GM12864 (cell line): ENCODE data around the gene PPP1CB.

Experiments
- DNase-seq: peaks from one replicate; pipeline ENCODE4 v3.0.0-alpha.2; 2011; ENCODE audit warnings: low read depth
- H3K4me3 ChIP-seq: 2 replicates; pipeline ENCODE4 v1.5.1; 2011; ENCODE audit warnings: mild to moderate bottlenecking, low read depth, low read length, control low read depth
- TF ChIP-seq, protein P1 (sequence below): IDR thresholded peaks from 2 replicates; pipeline ENCODE4 v1.5.1; 2011; ENCODE audit warnings: low read depth, mild to moderate bottlenecking, moderate library complexity, low read length, control low read depth, inconsistent platforms; ENCODE audit errors: missing control alignments

PPP1CB gene

GRCh38 chr2:28761420-28761819 is 9.8 kb downstream of the PPP1CB start:
- TF ChIP-seq, protein P1, sequence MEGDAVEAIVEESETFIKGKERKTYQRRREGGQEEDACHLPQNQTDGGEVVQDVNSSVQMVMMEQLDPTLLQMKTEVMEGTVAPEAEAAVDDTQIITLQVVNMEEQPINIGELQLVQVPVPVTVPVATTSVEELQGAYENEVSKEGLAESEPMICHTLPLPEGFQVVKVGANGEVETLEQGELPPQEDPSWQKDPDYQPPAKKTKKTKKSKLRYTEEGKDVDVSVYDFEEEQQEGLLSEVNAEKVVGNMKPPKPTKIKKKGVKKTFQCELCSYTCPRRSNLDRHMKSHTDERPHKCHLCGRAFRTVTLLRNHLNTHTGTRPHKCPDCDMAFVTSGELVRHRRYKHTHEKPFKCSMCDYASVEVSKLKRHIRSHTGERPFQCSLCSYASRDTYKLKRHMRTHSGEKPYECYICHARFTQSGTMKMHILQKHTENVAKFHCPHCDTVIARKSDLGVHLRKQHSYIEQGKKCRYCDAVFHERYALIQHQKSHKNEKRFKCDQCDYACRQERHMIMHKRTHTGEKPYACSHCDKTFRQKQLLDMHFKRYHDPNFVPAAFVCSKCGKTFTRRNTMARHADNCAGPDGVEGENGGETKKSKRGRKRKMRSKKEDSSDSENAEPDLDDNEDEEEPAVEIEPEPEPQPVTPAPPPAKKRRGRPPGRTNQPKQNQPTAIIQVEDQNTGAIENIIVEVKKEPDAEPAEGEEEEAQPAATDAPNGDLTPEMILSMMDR: no peak
- no peak overlapping the region for H3K4me3 ChIP-seq
- no peak for DNase-seq

- DNase-seq: no peak
- no peak overlapping the region for H3K4me3 ChIP-seq
- TF ChIP-seq, protein P1: no peak
These were observed 13.5 kb downstream of the PPP1CB start for GRCh38 chr2:28764909-28765711.

GRCh38 chr2:28766070-28766469 is 14.4 kb downstream of the PPP1CB start:
- TF ChIP-seq, protein P1: no peak
- H3K4me3 ChIP-seq: no peak overlapping the region
- DNase-seq: no peak

DNA sequence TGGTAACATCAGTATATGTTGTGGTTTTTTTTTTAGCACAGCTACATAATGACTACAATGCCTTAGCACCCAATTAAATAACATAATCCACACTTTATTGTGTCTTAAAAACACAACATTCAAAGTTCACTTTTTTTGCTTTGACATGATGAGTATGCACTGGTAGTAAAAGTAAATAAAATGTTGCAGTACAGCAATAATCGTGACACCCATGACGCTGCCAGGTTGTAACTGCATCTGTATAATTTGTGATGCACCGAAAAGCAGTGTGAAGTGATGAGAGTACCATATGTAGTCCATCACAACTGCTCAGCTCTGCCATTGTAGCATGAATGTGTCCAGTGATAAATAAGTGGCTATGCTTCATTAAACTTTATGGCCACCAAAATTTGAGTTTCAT is 15.7 kb downstream of the PPP1CB start:
- no peak for DNase-seq
- TF ChIP-seq, protein P1: no peak

GRCh38 chr2:28768422-28768821 is 16.8 kb downstream of the PPP1CB start:
- TF ChIP-seq, protein P1: no peak
- no peak overlapping the region for H3K4me3 ChIP-seq
- DNase-seq: no peak

More for the DNA sequence above, 15.7 kb downstream of the PPP1CB start:
- no peak overlapping the region for H3K4me3 ChIP-seq

- TF ChIP-seq, protein P1: no peak
- DNase-seq: no peak
- no peak overlapping the region for H3K4me3 ChIP-seq
These were observed 17.3 kb downstream of the PPP1CB start for GRCh38 chr2:28768952-28769351.

- no peak overlapping the region for H3K4me3 ChIP-seq
- TF ChIP-seq, protein P1: no peak
- no peak for DNase-seq
These were observed 20.7 kb downstream of the PPP1CB start for GRCh38 chr2:28772351-28772750.
